Suprapubic skin (tissue), 3 donors: ENCODE data around the gene CFAP58.

Source experiments
- CTCF ChIP-seq, 2 donors: fragments of 200-600 bp in 1 of 2; fragments of 450-650 bp in 1 of 2; sonication (generic) in 1 of 2; IDR thresholded peaks; one replicate each; pipeline ENCODE4 v1.5.1; 2016 to 2019; ENCODE audit warnings: antibody characterized with exemption in 2 of 2, mild to moderate bottlenecking in 1 of 2, moderate library complexity in 1 of 2
- POLR2A ChIP-seq, 2 donors: fragments of 450-650 bp; IDR thresholded peaks; one replicate each; pipeline ENCODE4 v1.6.1; 2017; ENCODE audit warnings: antibody characterized with exemption in 2 of 2, mild to moderate bottlenecking in 2 of 2, moderate library complexity in 2 of 2

GRCh38 chr10:104334965-104335650 is 18.5 kb upstream of the CFAP58 start:
- TF ChIP-seq CTCF (IDR thresholded peaks at IDR 0.05) = no peak
- TF ChIP-seq POLR2A (IDR thresholded peaks at IDR 0.05) = no peak
